Hepatocyte (in vitro differentiated cells): ENCODE results near the gene ZNF225.

Source experiments
- CTCF ChIP-seq: fragments of 200-600 bp; sonication (generic); IDR thresholded peaks from 2 replicates; pipeline ENCODE4 v1.5.1; 2016; ENCODE audit warnings: antibody characterized with exemption, mild to moderate bottlenecking; ENCODE audit not compliant: poor library complexity
- EZH2 ChIP-seq: fragments of 200-600 bp; sonication (generic); IDR thresholded peaks from 2 replicates; pipeline ENCODE4 v1.6.1; 2016; ENCODE audit warnings: antibody characterized with exemption, mild to moderate bottlenecking, borderline replicate concordance
- EZH2phosphoT487 ChIP-seq: fragments of 200-600 bp; sonication (generic); IDR thresholded peaks from one replicate; pipeline ENCODE4 v1.6.1; 2018; ENCODE audit warnings: antibody characterized with exemption, mild to moderate bottlenecking, low read depth, moderate library complexity; ENCODE audit not compliant: unreplicated experiment, severe bottlenecking

DNA sequence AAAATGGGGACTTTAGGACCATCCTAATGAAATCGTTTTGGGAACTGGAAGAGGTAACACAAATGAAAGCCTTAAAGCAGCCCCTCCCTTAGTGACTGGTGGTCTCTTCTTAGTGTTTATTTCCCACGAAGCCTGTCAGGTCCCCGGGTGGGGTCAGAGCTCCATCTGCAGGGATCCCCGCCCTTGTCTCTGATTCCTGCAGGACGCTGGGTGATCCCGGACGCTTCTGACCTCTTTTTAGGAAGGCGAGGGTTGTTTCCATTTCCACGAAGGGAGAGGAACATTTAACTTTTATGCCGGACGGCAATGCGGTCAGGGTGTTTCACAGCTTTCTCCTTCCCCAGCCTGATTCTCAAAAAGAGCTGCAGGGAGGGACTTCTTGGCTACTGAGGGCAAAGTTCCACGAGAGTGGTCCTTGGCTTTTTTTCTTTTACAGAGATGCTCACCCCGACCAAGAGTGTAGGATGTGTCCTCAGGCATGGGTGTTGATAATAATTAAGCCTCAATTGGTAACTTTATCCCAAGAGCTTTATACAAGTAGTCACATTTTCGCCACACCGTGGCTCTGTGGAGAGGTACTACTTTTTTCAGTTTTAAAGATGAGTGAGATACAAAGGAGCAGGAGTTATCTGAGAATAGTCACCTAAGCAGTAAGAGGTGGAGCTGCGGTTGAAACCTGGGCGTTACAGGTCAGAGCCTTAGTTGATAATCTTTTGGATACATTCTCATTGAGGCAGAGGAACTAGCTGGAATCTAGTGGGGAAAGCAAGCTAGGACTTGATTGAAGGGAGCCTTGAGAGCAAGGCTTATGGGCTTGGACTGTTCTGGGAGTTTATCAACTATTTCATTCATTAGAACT is 40.4 kb upstream of the ZNF225 start:
- TF ChIP-seq CTCF (peak; percentile 25), EZH2 (no peak), EZH2phosphoT487 (no peak)
